GM19025 (cell line): Measurements from ENCODE around the gene TUBD1.
"Not testable (repeated sequence)": the region's sequence is repeated elsewhere in the genome, so short reads cannot be mapped to it uniquely, and the experiment has no call there.

ENCODE experiments used
- ATAC-seq: cut with Tn5 transposase; IDR thresholded peaks from one replicate; pipeline ENCODE4 v1.9.1; 2021; ENCODE audit warnings: mild to moderate bottlenecking, low read depth, moderate library complexity; ENCODE audit not compliant: unreplicated experiment

The TUBD1 gene, protein sequence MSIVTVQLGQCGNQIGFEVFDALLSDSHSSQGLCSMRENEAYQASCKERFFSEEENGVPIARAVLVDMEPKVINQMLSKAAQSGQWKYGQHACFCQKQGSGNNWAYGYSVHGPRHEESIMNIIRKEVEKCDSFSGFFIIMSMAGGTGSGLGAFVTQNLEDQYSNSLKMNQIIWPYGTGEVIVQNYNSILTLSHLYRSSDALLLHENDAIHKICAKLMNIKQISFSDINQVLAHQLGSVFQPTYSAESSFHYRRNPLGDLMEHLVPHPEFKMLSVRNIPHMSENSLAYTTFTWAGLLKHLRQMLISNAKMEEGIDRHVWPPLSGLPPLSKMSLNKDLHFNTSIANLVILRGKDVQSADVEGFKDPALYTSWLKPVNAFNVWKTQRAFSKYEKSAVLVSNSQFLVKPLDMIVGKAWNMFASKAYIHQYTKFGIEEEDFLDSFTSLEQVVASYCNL

DNA sequence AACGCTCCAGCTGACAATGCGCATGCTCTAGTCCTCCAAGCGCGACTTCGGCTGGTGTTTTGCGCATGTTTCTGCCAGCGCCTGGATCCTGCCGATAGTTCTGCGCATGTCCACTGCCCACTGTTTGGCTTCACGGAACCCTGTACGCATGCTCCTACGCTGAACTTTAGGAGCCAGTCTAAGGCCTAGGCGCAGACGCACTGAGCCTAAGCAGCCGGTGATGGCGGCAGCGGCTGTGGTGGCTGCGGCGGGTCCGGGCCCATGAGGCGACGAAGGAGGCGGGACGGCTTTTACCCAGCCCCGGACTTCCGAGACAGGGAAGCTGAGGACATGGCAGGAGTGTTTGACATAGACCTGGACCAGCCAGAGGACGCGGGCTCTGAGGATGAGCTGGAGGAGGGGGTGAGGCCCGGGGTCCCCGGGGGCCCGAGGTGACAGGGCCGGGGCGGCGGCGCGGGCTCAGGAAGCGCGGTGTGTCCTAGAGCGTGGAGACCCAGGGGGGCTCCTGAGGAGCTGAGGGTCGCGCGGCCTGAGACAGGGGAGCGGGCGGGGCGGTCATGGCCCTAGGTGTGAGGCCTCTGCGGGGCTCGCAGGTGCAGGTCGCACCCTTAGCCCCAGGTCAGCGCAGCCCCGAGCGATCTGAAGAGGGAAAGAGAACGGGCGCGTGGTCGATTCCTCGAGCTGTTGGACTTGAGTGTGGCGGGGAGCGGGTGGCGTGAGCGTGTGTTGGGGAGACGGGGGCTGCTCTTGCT lies at the start of gene TUBD1, which contains the start of gene RPS6KB1:
TUBD1 (minus strand) TSS at position 20 of the 752 bp plus-strand sequence. CDS start 1,941 bp downstream, outside the sequence.
RPS6KB1 (plus strand) TSS at position 198 of the 752 bp plus-strand sequence; CDS start at position 262, 64 bp downstream.
- peak; percentile 86 for ATAC-seq

- ATAC-seq, result no peak
These were observed 48.4 kb upstream of the TUBD1 start for GRCh38 chr17:59941131-59941530.

GRCh38 chr17:59940697-59941096 lies 48.0 kb upstream of the TUBD1 start:
- ATAC-seq, result not testable (repeated sequence)

- ATAC-seq, result not testable (repeated sequence)
These were observed 40.6 kb upstream of the TUBD1 start for GRCh38 chr17:59933317-59933716.

- not testable (repeated sequence) for ATAC-seq
These were observed 38.0 kb upstream of the TUBD1 start for GRCh38 chr17:59930768-59931167.

DNA sequence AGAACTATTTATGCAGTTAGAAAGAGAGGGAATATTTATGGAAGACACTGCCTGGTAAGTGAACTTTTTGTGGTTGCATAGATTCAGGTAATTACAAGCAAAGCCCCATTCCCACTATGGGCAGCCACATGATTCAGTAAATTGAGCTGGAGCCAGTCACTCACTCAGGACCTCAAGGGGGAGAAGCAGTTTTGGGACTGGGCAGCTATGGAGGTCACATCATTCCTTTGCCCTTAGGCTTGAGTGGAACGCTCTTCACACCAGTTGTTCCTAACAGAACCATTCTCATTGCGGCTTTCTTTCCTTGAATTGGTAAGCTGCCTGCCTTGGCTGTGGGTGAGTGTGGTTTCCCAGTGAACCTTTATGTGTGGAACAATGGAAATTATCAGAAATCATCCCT lies 37.4 kb upstream of the TUBD1 start:
- not testable (repeated sequence) for ATAC-seq

GRCh38 chr17:59920637-59921036 lies 27.9 kb upstream of the TUBD1 start:
- ATAC-seq, result not testable (repeated sequence)

DNA sequence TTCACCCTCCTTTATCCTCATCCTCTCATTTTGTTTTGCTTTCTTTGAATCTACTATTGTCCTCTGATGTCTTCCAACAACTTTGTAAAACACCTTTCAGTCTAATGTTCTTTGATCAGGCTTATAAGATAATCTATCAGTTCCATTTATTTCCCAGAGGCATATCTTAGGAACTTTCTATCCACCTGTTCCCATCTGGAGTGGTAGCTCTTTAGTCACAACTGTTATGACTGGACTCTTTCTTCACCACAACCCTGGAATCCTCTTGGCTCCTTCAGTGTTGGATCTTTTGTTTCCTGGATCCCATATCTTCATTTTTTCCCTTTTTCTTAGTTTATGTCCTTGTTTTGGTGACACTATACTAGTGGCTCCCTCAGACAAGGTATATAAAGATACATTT lies 23.7 kb upstream of the TUBD1 start:
- no peak for ATAC-seq

GRCh38 chr17:59914274-59914854 lies 21.6 kb upstream of the TUBD1 start:
- ATAC-seq, result no peak

- no peak for ATAC-seq
These were observed 14.7 kb upstream of the TUBD1 start for GRCh38 chr17:59907467-59907866.

- no peak for ATAC-seq
These were observed 10.7 kb upstream of the TUBD1 start for GRCh38 chr17:59903455-59903854.

- ATAC-seq, result no peak
These were observed 8.9 kb upstream of the TUBD1 start for GRCh38 chr17:59901604-59902003.

GRCh38 chr17:59899099-59899498 lies 6.4 kb upstream of the TUBD1 start:
- ATAC-seq, result no peak

DNA sequence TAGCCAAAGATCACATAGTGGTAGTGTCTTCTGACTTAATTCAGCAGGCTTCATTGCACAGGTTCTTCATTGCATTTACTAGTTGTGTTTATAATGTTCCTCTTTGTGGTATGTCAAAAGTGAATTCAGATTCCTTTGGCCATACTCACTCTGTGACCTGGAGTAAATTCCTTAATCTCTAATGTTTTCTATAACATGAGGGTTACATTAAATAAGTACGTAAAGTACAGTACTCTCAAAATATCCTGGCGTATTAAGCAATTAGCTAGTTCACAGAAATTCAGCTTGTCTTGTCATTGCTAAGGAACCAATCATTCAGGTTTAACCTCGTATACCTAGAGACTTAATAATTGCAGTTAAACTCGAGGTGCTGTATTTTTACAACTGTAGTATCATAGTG lies 4.3 kb upstream of the TUBD1 start:
- ATAC-seq, result no peak

- ATAC-seq, result no peak
These were observed 945 bp upstream of the TUBD1 start for GRCh38 chr17:59893676-59894100.

DNA sequence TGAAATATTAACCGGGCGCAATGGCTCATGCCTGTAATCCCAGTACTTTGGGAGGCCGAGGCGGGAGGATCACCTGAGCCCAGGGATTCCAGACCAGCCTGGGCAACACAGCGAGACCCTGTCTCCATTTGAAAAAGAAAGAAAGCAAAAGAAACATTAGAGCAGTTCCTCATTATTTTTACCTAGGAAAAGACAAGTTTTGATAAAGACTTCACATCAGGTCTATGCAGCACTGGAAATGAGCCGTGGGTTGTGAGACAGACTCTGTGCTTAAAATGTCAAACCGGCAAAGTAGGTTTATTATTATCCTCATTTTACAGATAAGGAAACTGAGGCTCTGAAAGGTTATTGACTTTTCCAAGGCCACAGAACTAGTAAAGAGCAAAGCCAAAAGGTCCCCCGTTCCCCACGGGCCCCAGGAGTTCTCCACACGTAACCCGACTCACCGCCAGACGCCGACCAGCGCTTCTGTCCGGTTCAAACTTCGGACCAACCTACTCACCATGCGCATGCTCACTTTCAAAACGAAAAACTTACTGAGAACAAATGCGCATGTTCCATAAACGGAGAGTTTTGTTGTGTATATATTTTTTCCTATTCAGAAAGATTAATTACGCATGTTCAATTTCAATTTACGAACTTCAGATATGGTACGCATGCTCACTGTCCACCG lies 356 bp downstream of the TUBD1 start:
- peak; percentile 39 for ATAC-seq

GRCh38 chr17:59890720-59891119 lies 2.0 kb downstream of the TUBD1 start:
- ATAC-seq, result no peak

DNA sequence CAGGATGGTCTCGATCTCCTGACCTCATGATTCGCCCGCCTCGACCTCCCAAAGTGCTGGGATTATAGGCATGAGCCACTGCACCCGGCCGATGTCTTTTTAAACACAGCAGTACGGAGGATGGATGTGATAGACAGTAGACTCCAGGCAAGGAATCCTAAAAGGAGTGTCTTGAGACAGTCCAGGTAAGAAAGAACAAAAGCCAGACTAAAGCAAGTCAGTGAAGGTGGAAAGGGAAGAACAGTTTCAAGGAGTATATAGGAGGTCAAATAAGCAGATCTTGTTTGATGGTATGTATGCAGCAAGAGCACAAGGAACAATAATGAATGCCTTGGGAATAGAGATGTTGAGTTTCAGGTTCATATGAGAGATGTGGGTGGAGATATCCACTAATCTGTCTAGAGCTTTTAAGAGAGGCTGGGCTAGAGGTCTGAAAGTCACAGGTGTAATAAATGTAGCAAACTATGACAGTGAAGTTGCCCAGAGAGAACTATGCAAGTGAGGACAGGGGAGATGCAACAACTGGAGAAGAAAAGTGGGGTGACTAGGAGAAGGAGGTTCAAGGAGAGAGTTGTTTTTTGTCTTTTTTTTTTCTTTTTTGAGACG lies 4.5 kb downstream of the TUBD1 start:
- no peak for ATAC-seq

GRCh38 chr17:59884861-59885260 lies 7.9 kb downstream of the TUBD1 start:
- no peak for ATAC-seq

DNA sequence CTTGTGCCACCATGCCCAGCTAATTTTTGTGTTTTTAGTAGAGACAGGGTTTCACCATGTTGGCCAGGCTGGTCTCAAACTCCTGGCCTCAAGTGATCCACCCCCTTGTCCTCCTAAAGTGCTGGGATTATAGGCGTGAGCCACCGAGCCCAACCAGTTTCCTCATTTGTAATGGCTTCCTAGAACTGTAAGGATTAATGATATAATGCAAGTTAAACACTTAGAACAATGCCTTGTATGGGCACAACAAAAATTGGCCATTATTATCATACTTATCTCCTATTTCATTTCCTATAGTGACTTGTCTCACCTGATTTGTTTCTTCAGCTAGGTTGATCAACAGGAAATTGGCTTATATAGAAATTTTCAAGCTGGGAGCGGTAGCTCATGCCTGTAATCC lies 14.1 kb downstream of the TUBD1 start:
- no peak for ATAC-seq
